ENCODE results near the gene PEAK3.

DNA sequence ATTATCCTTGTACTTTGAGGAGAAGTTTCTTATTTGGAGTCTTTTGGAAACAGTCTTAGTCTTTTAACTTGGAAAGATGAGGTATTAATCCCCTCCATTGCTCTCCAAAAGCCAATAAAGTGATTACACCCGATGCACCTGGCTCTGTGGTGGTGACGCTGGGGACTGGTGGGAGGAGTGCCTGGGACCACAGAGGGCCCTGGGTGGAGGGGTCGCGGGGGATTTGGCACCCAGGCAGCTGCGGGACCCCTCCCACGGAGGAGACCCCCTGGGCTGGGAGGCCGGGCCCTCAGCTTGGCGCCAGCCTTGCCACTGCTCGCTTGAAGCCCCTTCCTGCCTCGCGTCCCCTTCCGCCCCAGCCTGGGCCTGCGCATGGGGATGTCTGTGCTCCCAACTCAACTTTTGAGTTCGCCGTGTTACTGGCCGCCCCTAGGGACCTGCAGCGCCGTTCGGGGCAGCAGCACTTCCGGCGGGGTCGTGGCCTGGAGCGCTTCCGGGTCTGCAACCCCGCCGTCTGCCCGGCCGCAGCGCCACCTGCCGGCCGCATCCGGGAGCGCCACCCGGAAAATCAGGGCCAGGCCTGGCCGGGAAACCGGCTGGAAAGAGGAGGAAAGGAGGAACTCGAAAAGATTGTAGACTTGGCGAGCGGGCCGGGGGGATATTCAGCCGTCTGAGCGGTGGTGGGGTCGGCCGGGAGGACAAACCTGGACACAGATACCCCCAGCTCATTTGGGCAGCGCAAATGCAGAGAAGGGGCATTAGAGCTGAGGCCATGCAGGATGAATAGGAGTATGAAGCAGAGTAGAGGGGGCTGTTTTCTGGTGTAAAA, 8.4 kb downstream of the PEAK3 start:
- no peak for TF ChIP-seq EZH2phosphoT487 (IDR thresholded peaks at IDR 0.05; ENCODE audit: low read length)
- peak; percentile 99 for TF ChIP-seq CTCF (IDR thresholded peaks at IDR 0.05; ENCODE audit: low read length)
- TF ChIP-seq EZH2 (optimal IDR thresholded peaks at IDR 0.05; ENCODE audit: low read depth, low read length): no peak
